Endothelial cell (in vitro differentiated cells): ENCODE results near the gene ASCL2. TPM values are rescaled to one million over a fixed set of nuclear protein-coding genes. Genes with fewer than 3 reads are reported as not detected.

ENCODE experiments used
- DNase-seq: peaks from one replicate; pipeline ENCODE4 v3.0.0; 2021; ENCODE audit warnings: low spot score
- H3K27ac Mint-ChIP-seq: one replicate; pipeline ENCODE4 v1.8.0; 2021; ENCODE audit warnings: mixed read lengths, inconsistent platforms; ENCODE audit not compliant: unreplicated experiment
- H3K27me3 Mint-ChIP-seq: one replicate; pipeline ENCODE4 v1.8.0; 2021; ENCODE audit warnings: mild to moderate bottlenecking, moderate library complexity, mixed read lengths, inconsistent platforms; ENCODE audit not compliant: unreplicated experiment
- H3K36me3 Mint-ChIP-seq: one replicate; pipeline ENCODE4 v1.8.0; 2021; ENCODE audit warnings: mild to moderate bottlenecking, low read depth, mixed read lengths, inconsistent platforms; ENCODE audit not compliant: unreplicated experiment
- H3K4me1 Mint-ChIP-seq: one replicate; pipeline ENCODE4 v1.8.0; 2021; ENCODE audit warnings: mild to moderate bottlenecking, mixed read lengths, inconsistent platforms; ENCODE audit not compliant: unreplicated experiment
- H3K4me3 Mint-ChIP-seq: one replicate; pipeline ENCODE4 v1.8.0; 2021; ENCODE audit warnings: mild to moderate bottlenecking, mixed read lengths, inconsistent platforms; ENCODE audit not compliant: unreplicated experiment
- H3K9me3 Mint-ChIP-seq: one replicate; pipeline ENCODE4 v1.8.0; 2021; ENCODE audit warnings: mixed read lengths, inconsistent platforms; ENCODE audit not compliant: unreplicated experiment
- total RNA-seq: library from RNA; stranded (reverse); fragmentation: NEBNext Ultra II Directional; extraction: Animal tissue kit (Norgen Biotek cat#: 25700); gene quantifications from one replicate; pipeline ENCODE4 v1.2.1, GENCODE V29; 2021; ENCODE audit not compliant: unreplicated experiment
- TF ChIP-seq, protein P1 (sequence below): fragments of 200-600 bp; sonication (generic); IDR thresholded peaks from one replicate; pipeline ENCODE4 v1.5.0; 2021; ENCODE audit warnings: antibody characterized with exemption; ENCODE audit not compliant: unreplicated experiment

Gene ASCL2
- total RNA-seq, 1 donor from 2014 or later, result not detected

GRCh38 chr11:2280208-2280607 lies 9.8 kb upstream of the ASCL2 start:
- no peaks in the 10 kb centered on the region for H3K9me3 Mint-ChIP-seq
- TF ChIP-seq, protein P1, sequence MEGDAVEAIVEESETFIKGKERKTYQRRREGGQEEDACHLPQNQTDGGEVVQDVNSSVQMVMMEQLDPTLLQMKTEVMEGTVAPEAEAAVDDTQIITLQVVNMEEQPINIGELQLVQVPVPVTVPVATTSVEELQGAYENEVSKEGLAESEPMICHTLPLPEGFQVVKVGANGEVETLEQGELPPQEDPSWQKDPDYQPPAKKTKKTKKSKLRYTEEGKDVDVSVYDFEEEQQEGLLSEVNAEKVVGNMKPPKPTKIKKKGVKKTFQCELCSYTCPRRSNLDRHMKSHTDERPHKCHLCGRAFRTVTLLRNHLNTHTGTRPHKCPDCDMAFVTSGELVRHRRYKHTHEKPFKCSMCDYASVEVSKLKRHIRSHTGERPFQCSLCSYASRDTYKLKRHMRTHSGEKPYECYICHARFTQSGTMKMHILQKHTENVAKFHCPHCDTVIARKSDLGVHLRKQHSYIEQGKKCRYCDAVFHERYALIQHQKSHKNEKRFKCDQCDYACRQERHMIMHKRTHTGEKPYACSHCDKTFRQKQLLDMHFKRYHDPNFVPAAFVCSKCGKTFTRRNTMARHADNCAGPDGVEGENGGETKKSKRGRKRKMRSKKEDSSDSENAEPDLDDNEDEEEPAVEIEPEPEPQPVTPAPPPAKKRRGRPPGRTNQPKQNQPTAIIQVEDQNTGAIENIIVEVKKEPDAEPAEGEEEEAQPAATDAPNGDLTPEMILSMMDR, result no peak
- H3K27ac Mint-ChIP-seq, result no peak overlapping the region
- H3K27me3 Mint-ChIP-seq, result no peaks in the 10 kb centered on the region
- no peaks in the 10 kb centered on the region for H3K4me1 Mint-ChIP-seq
- H3K36me3 Mint-ChIP-seq, result peaks cover 3% of the 10 kb centered on the region
- DNase-seq, result no peak
- no peak overlapping the region for H3K4me3 Mint-ChIP-seq

DNA sequence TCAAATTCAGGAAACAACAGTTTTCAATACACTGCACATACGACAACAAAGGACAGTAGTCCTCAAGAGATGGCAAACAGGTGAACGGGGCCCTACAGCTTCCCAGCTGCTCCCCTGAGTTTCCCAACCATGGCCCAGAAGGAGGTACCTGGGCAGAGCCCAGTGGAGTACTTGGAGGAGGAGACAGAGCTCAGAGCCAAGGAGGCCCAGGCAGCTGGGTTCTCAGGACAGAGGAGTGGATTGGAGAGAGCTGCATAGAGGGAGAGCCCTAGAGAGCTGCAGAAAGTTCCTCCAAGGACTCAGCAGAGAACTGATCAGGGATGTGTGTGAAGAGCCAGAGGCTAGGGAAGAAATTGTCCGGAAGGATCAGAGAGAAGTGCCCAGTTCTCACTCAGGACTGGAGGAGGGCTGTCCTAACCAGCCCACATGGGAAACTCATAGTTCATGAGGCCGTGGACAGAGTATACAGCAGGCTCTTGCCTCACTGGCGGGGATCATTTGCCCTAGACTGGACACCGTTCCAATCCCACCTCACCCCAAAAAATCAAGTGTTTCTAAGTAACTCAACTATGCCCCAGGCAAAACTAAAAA lies 7.6 kb upstream of the ASCL2 start:
- Mint-ChIP-seq H3K27me3 (no peaks in the 10 kb centered on the region), H3K36me3 (peaks cover 3% of the 10 kb centered on the region), H3K9me3 (no peaks in the 10 kb centered on the region), H3K4me1 (no peaks in the 10 kb centered on the region), H3K27ac (no peak overlapping the region), H3K4me3 (no peak overlapping the region)
- TF ChIP-seq, protein P1, result no peak
- DNase-seq, result no peak

GRCh38 chr11:2277008-2277346 lies 6.6 kb upstream of the ASCL2 start:
- H3K36me3 Mint-ChIP-seq, result peaks cover 3% of the 10 kb centered on the region

DNA sequence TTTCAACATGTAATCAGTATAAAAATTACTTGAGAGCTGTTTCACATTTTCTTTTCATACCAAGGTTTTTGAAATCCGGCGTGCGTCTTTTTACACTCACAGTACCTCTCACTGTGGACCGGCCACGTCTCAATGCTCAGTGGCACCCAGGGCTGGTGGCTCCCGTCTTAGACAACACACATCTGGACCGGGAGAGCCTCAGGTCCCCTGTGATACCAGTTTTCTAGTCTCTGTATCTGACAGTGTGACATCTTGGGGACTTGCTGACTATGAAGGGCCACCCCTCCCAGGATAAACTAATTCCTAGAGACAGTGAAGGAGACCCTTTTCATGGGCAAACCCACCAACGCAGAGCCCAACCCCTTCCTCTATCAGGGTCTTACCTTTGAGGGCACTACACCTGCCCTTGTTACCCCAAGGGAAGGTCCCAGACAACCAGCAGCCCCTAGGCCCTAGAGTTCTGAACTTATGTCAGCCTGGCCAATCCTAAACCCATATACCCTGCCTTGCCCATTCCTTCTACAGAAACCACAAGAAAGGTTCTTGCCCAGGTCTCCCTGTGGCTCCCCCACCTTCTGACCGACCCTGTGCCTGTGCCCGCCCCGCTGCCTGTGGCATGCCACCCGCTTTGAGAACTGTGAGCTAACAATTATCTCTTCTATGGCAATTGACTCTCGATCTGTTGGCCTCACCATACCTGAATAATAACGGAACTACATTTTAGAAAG lies 6.1 kb upstream of the ASCL2 start:
- Mint-ChIP-seq H3K27ac (no peak overlapping the region), H3K4me3 (no peak overlapping the region), H3K27me3 (peaks cover 7% of the 10 kb centered on the region), H3K9me3 (no peaks in the 10 kb centered on the region), H3K4me1 (no peaks in the 10 kb centered on the region), H3K36me3 (peaks cover 3% of the 10 kb centered on the region)
- no peak for DNase-seq
- TF ChIP-seq, protein P1, result no peak

More at GRCh38 chr11:2277008-2277346, 6.6 kb upstream of the ASCL2 start:
- Mint-ChIP-seq H3K27me3 (peaks cover 3% of the 10 kb centered on the region), H3K9me3 (no peaks in the 10 kb centered on the region), H3K4me3 (no peak overlapping the region), H3K4me1 (no peaks in the 10 kb centered on the region), H3K27ac (no peak overlapping the region)
- no peak for DNase-seq
- TF ChIP-seq, protein P1, result no peak
